Hypothalamus (tissue), 51 donors: ENCODE results near the gene FER.
"Not testable (repeated sequence)": the region's sequence is repeated elsewhere in the genome, so short reads cannot be mapped to it uniquely, and the experiment has no call there.

Experiments
- DNase-seq, 51 donors: peaks; one replicate each; lab custom pipeline; 2025; lab: John Stamatoyannopoulos, UW

The FER gene

GRCh38 chr5:109028608-109029299, 281.1 kb downstream of the FER start:
- DNase-seq: no peak

DNA sequence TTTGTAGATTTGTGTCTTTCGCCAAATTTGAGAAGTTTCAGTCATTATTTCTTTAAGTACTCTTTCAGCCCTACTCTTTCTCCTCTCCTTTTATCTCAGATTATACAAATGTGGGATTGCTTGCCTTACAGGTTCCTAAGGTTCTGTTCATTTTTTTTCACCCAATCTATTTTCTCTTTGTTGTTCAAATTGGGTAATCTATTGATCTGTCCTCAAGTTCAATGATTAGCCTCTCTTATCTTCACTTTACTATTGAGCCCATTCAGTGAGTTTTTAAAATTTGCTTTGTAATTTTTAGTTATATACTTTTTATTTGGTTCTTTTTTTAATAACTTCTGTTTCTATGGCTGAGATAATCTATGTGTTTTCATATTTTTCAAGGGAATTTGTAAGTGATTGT, 282.1 kb downstream of the FER start:
- no peak for DNase-seq

GRCh38 chr5:109030360-109031143, 282.9 kb downstream of the FER start:
- DNase-seq: no peak

- no peak for DNase-seq
These were observed 286.6 kb downstream of the FER start for GRCh38 chr5:109034306-109034705.

GRCh38 chr5:109035436-109035835, 287.7 kb downstream of the FER start:
- DNase-seq: no peak

DNA sequence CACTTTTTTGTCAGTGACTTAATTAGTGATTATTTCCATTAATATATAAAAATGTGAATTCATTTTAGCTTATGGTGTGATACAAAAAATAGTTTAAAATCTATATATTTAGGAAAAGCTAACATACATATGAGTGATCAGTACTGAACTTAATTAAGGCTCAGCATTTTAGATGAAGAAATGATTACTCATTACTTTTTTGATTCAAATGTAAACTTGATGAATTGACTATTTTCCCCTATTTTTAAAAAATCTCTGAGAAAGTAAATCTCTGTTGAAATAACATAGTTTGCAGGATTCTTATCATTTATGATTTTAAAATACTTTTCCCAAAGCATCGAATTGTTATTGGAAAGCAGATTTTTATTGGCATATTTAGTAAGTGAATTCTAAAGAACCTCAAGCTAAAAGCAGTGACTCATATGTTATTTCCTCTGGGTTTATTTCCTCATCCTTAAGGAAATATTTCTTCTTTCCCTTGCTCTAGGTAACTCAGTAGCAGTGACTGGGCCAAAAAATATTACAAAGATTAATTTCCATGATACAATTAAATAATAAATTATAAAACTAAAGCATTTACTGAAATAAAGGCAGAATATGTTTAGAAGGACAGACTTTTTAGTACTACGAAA, 290.6 kb downstream of the FER start:
- DNase-seq: no peak

DNA sequence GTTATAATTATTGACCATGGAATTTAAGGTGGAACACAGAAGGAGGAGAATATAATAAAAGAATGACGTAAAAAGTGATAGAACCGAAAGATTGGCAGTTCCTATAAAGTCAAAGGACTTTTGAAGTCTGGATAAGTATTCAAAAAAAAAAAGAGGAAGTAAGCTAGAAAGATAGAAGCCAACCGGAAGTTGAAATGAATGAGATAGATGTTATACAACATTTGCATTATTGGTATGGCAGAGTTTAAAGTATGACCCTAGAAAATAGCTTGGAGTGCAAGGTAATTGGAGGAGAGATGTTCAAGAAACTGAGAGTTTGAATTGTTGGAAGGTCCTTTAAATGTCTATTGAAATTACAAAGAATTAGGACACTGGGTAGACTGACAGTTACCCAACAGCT, 293.6 kb downstream of the FER start:
- DNase-seq: no peak

GRCh38 chr5:109045710-109046109, 298.0 kb downstream of the FER start:
- no peak for DNase-seq

DNA sequence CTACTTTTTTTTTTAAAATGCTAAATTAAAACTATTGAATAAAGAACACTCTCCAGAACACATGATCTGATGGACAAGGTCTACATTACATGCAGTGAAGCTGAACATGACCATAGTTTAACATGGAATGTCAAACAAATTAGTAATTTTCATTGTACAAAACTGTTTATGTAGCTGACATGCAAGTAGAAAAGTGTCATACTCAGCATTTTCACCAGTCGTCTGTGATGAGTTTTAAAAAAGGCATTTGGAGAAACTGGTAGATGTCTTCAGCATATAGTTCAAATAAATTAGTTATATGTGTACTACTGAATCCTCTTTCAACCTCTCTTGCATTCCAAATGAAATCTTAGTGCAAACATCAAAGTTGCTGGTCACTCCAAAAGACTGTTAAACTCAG, 301.9 kb downstream of the FER start:
- DNase-seq: no peak

GRCh38 chr5:109050321-109050720, 302.6 kb downstream of the FER start:
- not testable (repeated sequence) for DNase-seq

- DNase-seq: not testable (repeated sequence)
These were observed 304.5 kb downstream of the FER start for GRCh38 chr5:109052216-109052615.

- no peak for DNase-seq
These were observed 306.3 kb downstream of the FER start for GRCh38 chr5:109053995-109054417.

GRCh38 chr5:109060378-109061025, 312.8 kb downstream of the FER start:
- no peak for DNase-seq

- no peak for DNase-seq
These were observed 315.0 kb downstream of the FER start for GRCh38 chr5:109062664-109063063.

DNA sequence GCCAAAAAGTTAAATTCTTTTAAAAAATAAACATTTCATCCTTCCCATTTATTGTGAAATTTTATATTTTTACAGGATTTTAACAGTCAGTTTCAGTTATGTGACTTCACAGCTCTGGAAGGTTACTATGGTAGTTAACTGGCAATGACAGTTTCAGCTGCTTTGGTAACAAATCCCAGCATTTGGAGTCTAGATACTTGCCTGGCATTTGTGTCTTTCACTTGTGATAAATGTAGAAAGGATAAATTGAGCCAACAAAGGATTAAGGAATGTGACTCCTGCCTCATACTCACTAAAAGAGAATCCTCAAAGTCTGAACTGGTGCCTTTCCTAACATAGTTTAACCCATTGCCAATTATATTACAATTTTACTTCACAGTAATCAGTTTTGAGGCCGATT, 315.5 kb downstream of the FER start:
- no peak for DNase-seq

- DNase-seq: no peak
These were observed 329.0 kb downstream of the FER start for GRCh38 chr5:109076741-109077140.

DNA sequence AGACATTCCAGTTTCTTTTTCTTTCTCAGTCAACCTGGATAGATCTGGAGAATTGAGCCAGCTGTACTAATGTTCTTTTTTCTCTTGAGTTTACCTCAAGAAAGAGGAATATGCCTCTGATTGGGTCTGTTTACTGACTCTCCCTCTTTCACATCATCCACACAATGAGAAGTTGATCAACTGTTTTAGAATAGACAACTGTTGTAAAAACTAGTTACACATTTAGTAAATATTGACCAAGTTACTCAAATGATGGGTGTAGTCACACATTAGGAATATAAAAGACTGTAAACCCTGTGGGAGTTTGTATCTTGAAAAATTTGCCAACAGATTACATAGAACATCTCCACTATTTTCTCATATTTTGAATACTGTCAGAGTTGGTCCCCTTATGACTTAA, 330.8 kb downstream of the FER start:
- no peak for DNase-seq

DNA sequence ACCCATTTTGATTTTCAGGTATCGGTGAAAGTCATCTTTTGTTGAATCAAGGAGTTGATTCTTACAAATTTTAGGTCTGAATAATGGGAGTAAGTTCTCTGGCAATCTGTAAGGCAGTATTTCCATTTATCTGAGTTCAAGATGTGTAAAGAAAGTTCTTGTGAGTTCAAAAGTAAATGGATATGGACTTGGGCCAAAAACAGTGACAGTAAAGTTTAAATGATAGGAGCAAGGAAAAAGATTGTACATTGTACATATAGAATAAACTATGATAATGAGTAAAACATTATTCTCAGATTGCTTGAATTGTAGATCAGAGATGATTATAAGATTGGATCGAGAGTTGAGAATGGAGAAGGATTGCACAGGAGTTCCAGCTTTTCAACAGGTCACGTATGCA, 332.8 kb downstream of the FER start:
- no peak for DNase-seq

DNA sequence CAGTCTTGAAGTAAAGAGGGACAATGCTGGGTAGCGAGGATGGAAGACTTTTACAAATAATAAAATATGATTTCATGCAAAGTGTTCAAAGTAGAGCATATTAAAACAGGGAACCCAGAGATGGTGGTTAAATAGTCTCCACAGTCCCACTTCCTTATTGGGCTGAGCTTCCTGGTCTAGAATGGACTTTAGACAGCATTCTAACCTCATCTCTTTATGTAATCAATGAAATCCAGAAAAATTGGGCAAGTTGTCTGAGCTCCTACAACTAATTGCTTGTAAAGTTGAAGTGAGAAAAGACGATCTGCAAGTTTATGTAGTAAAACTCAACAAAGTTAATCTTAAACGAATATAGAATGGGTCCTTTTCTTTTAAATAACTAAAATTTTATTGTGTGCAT, 333.2 kb downstream of the FER start:
- DNase-seq: no peak

GRCh38 chr5:109083937-109084336, 336.2 kb downstream of the FER start:
- no peak for DNase-seq

DNA sequence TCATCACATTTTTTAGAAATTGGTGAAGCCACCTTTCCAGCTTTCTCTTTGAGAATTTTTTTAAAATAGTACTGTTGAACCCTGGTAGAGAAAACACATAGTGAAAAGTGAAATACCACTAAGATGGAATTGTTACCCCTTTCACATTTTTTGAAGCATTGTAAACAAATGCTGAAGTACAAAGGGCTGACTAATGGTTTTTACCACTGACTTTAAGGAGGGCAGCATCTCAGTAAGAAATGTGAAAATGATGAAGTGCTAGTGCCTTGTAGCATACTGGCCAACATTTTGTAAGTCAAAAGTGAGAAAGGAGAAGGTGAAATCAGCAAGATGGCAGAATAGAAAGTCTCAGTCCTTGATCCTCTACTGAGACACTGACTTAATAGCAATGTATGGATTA, 341.5 kb downstream of the FER start:
- no peak for DNase-seq
